ENCODE results near the gene CARS2.
"Not testable (repeated sequence)": the region's sequence is repeated elsewhere in the genome, so short reads cannot be mapped to it uniquely, and the experiment has no call there.

The CARS2 gene

DNA sequence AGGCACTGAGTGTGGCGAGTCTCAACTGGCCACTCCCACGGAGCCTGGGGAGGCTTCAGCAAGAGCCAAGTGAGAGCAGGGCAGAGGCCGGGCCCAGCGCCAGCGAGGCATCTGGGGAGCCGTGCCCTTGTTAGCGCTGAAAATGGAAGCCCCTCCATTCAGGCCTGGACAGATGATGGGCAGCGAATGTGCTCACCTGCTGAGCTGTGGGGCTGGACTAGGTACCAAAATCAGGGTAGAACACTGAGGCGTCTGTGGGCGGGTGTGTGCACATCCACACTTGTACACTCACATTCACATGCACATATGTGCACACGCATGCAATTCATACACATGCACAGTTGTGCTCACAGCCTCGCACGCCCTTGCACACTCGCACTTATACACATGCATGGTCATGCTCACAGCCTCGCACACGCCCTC lies 69.9 kb downstream of the CARS2 start:
- TF ChIP-seq, protein P1, sequence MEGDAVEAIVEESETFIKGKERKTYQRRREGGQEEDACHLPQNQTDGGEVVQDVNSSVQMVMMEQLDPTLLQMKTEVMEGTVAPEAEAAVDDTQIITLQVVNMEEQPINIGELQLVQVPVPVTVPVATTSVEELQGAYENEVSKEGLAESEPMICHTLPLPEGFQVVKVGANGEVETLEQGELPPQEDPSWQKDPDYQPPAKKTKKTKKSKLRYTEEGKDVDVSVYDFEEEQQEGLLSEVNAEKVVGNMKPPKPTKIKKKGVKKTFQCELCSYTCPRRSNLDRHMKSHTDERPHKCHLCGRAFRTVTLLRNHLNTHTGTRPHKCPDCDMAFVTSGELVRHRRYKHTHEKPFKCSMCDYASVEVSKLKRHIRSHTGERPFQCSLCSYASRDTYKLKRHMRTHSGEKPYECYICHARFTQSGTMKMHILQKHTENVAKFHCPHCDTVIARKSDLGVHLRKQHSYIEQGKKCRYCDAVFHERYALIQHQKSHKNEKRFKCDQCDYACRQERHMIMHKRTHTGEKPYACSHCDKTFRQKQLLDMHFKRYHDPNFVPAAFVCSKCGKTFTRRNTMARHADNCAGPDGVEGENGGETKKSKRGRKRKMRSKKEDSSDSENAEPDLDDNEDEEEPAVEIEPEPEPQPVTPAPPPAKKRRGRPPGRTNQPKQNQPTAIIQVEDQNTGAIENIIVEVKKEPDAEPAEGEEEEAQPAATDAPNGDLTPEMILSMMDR (IDR thresholded peaks at IDR 0.05; ENCODE audit: control insufficient read depth, insufficient read depth, low read depth, low read length, missing control alignments) = no peak
- no peak overlapping the region for H3K4me3 ChIP-seq (ENCODE audit: control insufficient read depth, low read depth, low read length)
- DNase-seq (ENCODE audit: low read depth) = no peak

- DNase-seq (ENCODE audit: low read depth) = no peak
- no peak overlapping the region for H3K4me3 ChIP-seq (ENCODE audit: control insufficient read depth, low read depth, low read length)
- TF ChIP-seq, protein P1 (IDR thresholded peaks at IDR 0.05; ENCODE audit: control insufficient read depth, insufficient read depth, low read depth, low read length, missing control alignments) = no peak
Observed at GRCh38 chr13:110635405-110636002, 70.4 kb downstream of the CARS2 start.

DNA sequence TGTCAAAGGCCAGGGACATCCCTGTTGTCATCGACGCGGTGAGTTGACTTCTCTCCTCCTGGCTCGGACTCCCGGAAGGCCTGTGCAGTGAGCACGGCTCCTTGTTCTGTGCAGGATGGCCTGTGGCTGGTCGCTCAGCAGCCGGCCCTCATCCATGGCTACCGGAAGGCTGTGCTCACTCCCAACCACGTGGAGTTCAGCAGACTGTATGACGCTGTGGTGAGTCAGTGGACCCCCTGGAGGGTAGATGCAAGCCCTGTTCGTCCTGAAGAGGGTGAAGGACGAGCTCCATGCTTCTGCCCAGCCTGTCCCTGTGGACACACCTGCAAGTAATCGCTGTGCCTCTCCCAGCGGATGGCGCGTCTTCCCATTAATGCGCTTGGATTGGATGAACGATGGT lies 71.4 kb downstream of the CARS2 start:
- TF ChIP-seq, protein P1 (IDR thresholded peaks at IDR 0.05; ENCODE audit: control insufficient read depth, insufficient read depth, low read depth, low read length, missing control alignments) = no peak
- DNase-seq (ENCODE audit: low read depth) = peak; percentile 37
- no peak overlapping the region for H3K4me3 ChIP-seq (ENCODE audit: control insufficient read depth, low read depth, low read length)

- TF ChIP-seq, protein P1 (IDR thresholded peaks at IDR 0.05; ENCODE audit: control insufficient read depth, insufficient read depth, low read depth, low read length, missing control alignments) = no peak
- no peak overlapping the region for H3K4me3 ChIP-seq (ENCODE audit: control insufficient read depth, low read depth, low read length)
- DNase-seq (ENCODE audit: low read depth) = no peak
Observed at GRCh38 chr13:110633776-110634175, 72.1 kb downstream of the CARS2 start.

DNA sequence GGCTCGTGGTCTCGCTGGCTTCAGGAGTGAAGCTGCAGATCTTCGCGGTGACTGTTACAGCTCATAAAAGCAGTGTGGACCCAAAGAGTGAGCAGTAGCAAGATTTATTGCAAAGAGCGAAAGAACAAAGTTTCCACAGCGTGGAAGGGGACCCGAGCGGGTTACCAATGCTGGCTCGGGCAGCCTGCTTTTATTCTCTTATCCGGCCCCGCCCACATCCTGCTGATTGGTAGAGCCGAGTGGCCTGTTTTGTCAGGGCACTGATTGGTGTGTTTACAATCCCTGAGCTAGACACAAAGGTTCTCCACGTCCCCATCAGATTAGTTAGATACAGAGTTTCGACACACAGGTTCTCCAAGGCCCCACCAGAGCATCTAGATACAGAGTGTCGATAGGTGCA lies 73.7 kb downstream of the CARS2 start:
- DNase-seq (ENCODE audit: low read depth) = not testable (repeated sequence)

GRCh38 chr13:110630566-110631119 lies 75.3 kb downstream of the CARS2 start:
- DNase-seq (ENCODE audit: low read depth) = no peak
- no peak overlapping the region for H3K4me3 ChIP-seq (ENCODE audit: control insufficient read depth, low read depth, low read length)
- TF ChIP-seq, protein P1 (IDR thresholded peaks at IDR 0.05; ENCODE audit: control insufficient read depth, insufficient read depth, low read depth, low read length, missing control alignments) = no peak

More for the DNA sequence above, 73.7 kb downstream of the CARS2 start:
- H3K4me3 ChIP-seq (ENCODE audit: control insufficient read depth, low read depth, low read length) = not testable (repeated sequence)

DNA sequence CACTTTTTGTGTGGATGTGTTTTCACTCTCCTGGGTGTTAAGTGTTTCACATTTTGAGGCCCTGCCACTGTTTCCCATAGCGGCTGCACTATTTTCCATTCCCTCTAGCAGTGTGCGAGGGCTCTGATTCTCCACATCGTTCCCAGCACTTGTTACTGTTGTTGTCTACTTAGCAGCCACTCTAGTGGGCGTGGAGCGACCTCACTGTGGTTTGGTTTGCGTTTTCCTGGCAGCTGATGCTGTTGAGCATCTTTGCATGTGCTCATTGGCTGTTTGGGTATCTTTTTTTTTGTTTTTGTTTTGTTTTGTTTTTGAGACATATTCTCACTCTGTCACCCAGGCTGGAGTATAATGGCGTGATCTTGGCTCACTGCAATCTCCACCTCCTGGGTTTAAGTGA lies 76.2 kb downstream of the CARS2 start:
- DNase-seq (ENCODE audit: low read depth) = no peak
- TF ChIP-seq, protein P1 (IDR thresholded peaks at IDR 0.05; ENCODE audit: control insufficient read depth, insufficient read depth, low read depth, low read length, missing control alignments) = no peak

More for the DNA sequence above, 76.2 kb downstream of the CARS2 start:
- H3K4me3 ChIP-seq (ENCODE audit: control insufficient read depth, low read depth, low read length) = no peak overlapping the region

All from AG09309 (cell line).